Measurements from ENCODE around the gene EPB41L4A.

Gene EPB41L4A

DNA sequence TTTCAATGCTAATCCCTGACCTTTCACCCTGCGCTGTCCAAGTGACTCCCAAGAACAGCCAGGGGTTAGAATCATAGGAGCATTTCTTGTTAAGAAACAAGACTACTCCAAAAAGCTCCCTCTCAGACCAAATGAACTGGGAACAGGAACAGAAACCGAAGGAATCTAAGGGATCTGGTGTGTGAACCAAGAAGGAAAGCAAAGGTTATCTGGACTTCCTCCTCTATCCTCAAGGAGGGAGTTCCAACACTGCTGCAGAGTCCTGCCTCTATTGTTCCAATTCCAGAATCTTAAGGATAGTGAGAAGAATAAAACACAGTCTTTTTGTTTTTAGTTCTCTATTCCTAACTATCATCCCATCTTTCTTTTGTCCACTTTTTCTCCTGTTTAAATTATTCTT, 87.2 kb downstream of the EPB41L4A start:
- H3K9me3 ChIP-seq (ENCODE audit: control insufficient read depth, low read length) = no peaks in the 10 kb centered on the region
- no peak overlapping the region for H3K9ac ChIP-seq
- H3K4me3 ChIP-seq (ENCODE audit: low read depth, low read length) = no peak overlapping the region
- H3K79me2 ChIP-seq = peaks cover 15% of the 10 kb centered on the region
- TF ChIP-seq, protein P1, sequence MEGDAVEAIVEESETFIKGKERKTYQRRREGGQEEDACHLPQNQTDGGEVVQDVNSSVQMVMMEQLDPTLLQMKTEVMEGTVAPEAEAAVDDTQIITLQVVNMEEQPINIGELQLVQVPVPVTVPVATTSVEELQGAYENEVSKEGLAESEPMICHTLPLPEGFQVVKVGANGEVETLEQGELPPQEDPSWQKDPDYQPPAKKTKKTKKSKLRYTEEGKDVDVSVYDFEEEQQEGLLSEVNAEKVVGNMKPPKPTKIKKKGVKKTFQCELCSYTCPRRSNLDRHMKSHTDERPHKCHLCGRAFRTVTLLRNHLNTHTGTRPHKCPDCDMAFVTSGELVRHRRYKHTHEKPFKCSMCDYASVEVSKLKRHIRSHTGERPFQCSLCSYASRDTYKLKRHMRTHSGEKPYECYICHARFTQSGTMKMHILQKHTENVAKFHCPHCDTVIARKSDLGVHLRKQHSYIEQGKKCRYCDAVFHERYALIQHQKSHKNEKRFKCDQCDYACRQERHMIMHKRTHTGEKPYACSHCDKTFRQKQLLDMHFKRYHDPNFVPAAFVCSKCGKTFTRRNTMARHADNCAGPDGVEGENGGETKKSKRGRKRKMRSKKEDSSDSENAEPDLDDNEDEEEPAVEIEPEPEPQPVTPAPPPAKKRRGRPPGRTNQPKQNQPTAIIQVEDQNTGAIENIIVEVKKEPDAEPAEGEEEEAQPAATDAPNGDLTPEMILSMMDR (IDR thresholded peaks at IDR 0.05) = no peak
- no peaks in the 10 kb centered on the region for H3K36me3 ChIP-seq (ENCODE audit: control insufficient read depth, insufficient read depth, low read length)
- no peak overlapping the region for H3K4me2 ChIP-seq (ENCODE audit: low read length)
- H2AFZ ChIP-seq = peak overlapping the region; percentile 5
- peaks cover 70% of the 10 kb centered on the region for H3K4me1 ChIP-seq
- peak overlapping the region; percentile 91 for H3K27ac ChIP-seq
- H3K27me3 ChIP-seq (ENCODE audit: control insufficient read depth, insufficient read depth, low read length) = no peaks in the 10 kb centered on the region

- Histone ChIP-seq H3K9me3 (ENCODE audit: control insufficient read depth, low read length) (no peaks in the 10 kb centered on the region), H3K4me2 (ENCODE audit: low read length) (peak overlapping the region; percentile 45), H3K36me3 (ENCODE audit: control insufficient read depth, insufficient read depth, low read length) (no peaks in the 10 kb centered on the region), H3K79me2 (peaks cover 23% of the 10 kb centered on the region), H3K4me3 (ENCODE audit: low read depth, low read length) (no peak overlapping the region), H3K27ac (peak overlapping the region; percentile 16), H3K27me3 (ENCODE audit: control insufficient read depth, insufficient read depth, low read length) (no peaks in the 10 kb centered on the region), H3K9ac (no peak overlapping the region), H3K4me1 (peaks cover 49% of the 10 kb centered on the region), H2AFZ (no peak overlapping the region)
- TF ChIP-seq, protein P1 (IDR thresholded peaks at IDR 0.05) = no peak
Measured at GRCh38 chr5:112329419-112330090, 89.5 kb downstream of the EPB41L4A start.

GRCh38 chr5:112323166-112323565, 95.9 kb downstream of the EPB41L4A start:
- H3K27me3 ChIP-seq (ENCODE audit: control insufficient read depth, insufficient read depth, low read length) = no peaks in the 10 kb centered on the region
- TF ChIP-seq, protein P1 (IDR thresholded peaks at IDR 0.05) = no peak
- H3K27ac ChIP-seq = no peak overlapping the region
- H3K4me2 ChIP-seq (ENCODE audit: low read length) = no peak overlapping the region
- H3K9ac ChIP-seq = no peak overlapping the region
- no peak overlapping the region for H2AFZ ChIP-seq
- H3K4me1 ChIP-seq = peaks cover 13% of the 10 kb centered on the region
- H3K79me2 ChIP-seq = peaks cover 32% of the 10 kb centered on the region
- no peak overlapping the region for H3K4me3 ChIP-seq (ENCODE audit: low read depth, low read length)
- H3K9me3 ChIP-seq (ENCODE audit: control insufficient read depth, low read length) = no peaks in the 10 kb centered on the region
- H3K36me3 ChIP-seq (ENCODE audit: control insufficient read depth, insufficient read depth, low read length) = no peaks in the 10 kb centered on the region

DNA sequence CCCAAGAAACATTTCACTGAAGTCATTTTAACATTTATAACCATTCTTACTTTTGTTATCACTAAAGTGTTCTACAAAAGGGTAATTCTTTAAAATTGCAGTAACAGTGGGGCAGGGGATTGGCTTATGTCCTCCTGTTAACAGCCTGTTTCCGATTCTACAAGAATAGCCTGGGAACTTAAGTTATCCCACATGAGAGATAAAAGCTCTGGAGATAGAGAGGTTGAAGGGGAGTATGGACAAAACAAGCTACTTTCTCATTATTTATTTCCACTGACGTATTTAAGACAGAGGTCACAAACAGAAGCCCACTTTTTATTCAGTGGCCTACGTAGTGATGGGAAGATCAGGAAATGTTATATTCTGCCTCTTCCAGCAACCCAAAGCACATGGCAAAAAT, 98.7 kb downstream of the EPB41L4A start:
- H3K4me1 ChIP-seq = peaks cover 28% of the 10 kb centered on the region
- peaks cover 30% of the 10 kb centered on the region for H3K79me2 ChIP-seq
- TF ChIP-seq, protein P1 (IDR thresholded peaks at IDR 0.05) = no peak
- no peak overlapping the region for H2AFZ ChIP-seq
- no peaks in the 10 kb centered on the region for H3K36me3 ChIP-seq (ENCODE audit: control insufficient read depth, insufficient read depth, low read length)
- no peaks in the 10 kb centered on the region for H3K27me3 ChIP-seq (ENCODE audit: control insufficient read depth, insufficient read depth, low read length)
- H3K4me3 ChIP-seq (ENCODE audit: low read depth, low read length) = no peak overlapping the region
- H3K9ac ChIP-seq = no peak overlapping the region
- H3K9me3 ChIP-seq (ENCODE audit: control insufficient read depth, low read length) = no peaks in the 10 kb centered on the region
- H3K27ac ChIP-seq = no peak overlapping the region
- no peak overlapping the region for H3K4me2 ChIP-seq (ENCODE audit: low read length)

DNA sequence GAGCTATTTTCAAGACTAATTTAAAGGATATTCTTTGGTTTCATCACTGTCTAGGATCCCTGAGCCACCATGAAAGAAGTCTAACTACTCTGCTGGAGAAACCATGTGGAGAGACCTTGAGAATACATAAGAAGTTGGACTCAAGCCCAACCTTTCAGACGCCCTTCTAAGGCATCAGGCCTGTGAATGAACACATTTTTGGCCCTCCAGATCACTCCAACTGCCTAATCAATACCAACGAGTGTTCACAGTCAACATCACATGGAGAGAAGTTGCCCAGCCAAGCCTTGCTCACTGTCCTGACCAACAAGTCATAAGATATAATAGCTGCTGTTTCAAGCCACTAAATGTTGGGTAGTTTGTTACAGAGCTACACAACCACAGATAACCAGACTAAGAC, 100.7 kb downstream of the EPB41L4A start:
- no peak overlapping the region for H3K4me3 ChIP-seq (ENCODE audit: low read depth, low read length)
- no peaks in the 10 kb centered on the region for H3K27me3 ChIP-seq (ENCODE audit: control insufficient read depth, insufficient read depth, low read length)
- H2AFZ ChIP-seq = no peak overlapping the region
- H3K9me3 ChIP-seq (ENCODE audit: control insufficient read depth, low read length) = no peaks in the 10 kb centered on the region
- no peaks in the 10 kb centered on the region for H3K36me3 ChIP-seq (ENCODE audit: control insufficient read depth, insufficient read depth, low read length)
- no peak overlapping the region for H3K27ac ChIP-seq
- H3K4me2 ChIP-seq (ENCODE audit: low read length) = no peak overlapping the region
- H3K9ac ChIP-seq = no peak overlapping the region
- H3K4me1 ChIP-seq = peaks cover 30% of the 10 kb centered on the region
- TF ChIP-seq, protein P1 (IDR thresholded peaks at IDR 0.05) = no peak
- H3K79me2 ChIP-seq = peaks cover 25% of the 10 kb centered on the region

Measured in parathyroid adenoma (tissue), 2 donors.